ENCODE measurements around the gene SEC14L2.
"Not testable (repeated sequence)": the region's sequence is repeated elsewhere in the genome, so short reads cannot be mapped to it uniquely, and the experiment has no call there.

Gene SEC14L2

GRCh38 chr22:30430933-30431332 is 34.1 kb downstream of the SEC14L2 start:
- DNase-seq: peak; percentile 16

- no peak for DNase-seq
Observed at GRCh38 chr22:30432096-30432495, 35.3 kb downstream of the SEC14L2 start.

GRCh38 chr22:30432520-30432919 is 35.7 kb downstream of the SEC14L2 start:
- no peak for DNase-seq

- no peak for DNase-seq
Observed at GRCh38 chr22:30433227-30433626, 36.4 kb downstream of the SEC14L2 start.

GRCh38 chr22:30433773-30434172 is 37.0 kb downstream of the SEC14L2 start:
- DNase-seq: no peak

- DNase-seq: no peak
Observed at GRCh38 chr22:30434843-30435242, 38.0 kb downstream of the SEC14L2 start.

GRCh38 chr22:30435674-30436126 is 38.9 kb downstream of the SEC14L2 start:
- DNase-seq: peak; percentile 51

GRCh38 chr22:30436196-30436595 is 39.4 kb downstream of the SEC14L2 start:
- DNase-seq: no peak

GRCh38 chr22:30438559-30438958 is 41.7 kb downstream of the SEC14L2 start:
- DNase-seq: no peak

GRCh38 chr22:30439226-30439625 is 42.4 kb downstream of the SEC14L2 start:
- no peak for DNase-seq

GRCh38 chr22:30439836-30440235 is 43.0 kb downstream of the SEC14L2 start:
- DNase-seq: peak; percentile 44

GRCh38 chr22:30441088-30441487 is 44.3 kb downstream of the SEC14L2 start:
- no peak for DNase-seq

GRCh38 chr22:30444632-30445437 is 48.0 kb downstream of the SEC14L2 start:
- DNase-seq: peak; percentile 63

- DNase-seq: no peak
Observed at GRCh38 chr22:30445438-30446145, 48.8 kb downstream of the SEC14L2 start.

GRCh38 chr22:30447656-30448055 is 50.8 kb downstream of the SEC14L2 start:
- no peak for DNase-seq

- DNase-seq: not testable (repeated sequence)
Observed at GRCh38 chr22:30451488-30451887, 54.7 kb downstream of the SEC14L2 start.

GRCh38 chr22:30452861-30453260 is 56.0 kb downstream of the SEC14L2 start:
- DNase-seq: no peak

GRCh38 chr22:30453731-30454510 is 57.1 kb downstream of the SEC14L2 start:
- peak; percentile 50 for DNase-seq

- no peak for DNase-seq
Observed at GRCh38 chr22:30455075-30455840, 58.4 kb downstream of the SEC14L2 start.

- no peak for DNase-seq
Observed at GRCh38 chr22:30457981-30458380, 61.2 kb downstream of the SEC14L2 start.

GRCh38 chr22:30459181-30460052 is 62.6 kb downstream of the SEC14L2 start:
- DNase-seq: peak; percentile 61

- DNase-seq: no peak
Observed at GRCh38 chr22:30460147-30460546, 63.3 kb downstream of the SEC14L2 start.
